PC-3 (cell line): ENCODE measurements around the gene CCT5.

Experiments
- EZH2 ChIP-seq: fragments of 300-600 bp; sonication (generic); IDR thresholded peaks from one replicate; pipeline ENCODE4 v1.6.1; 2017; ENCODE audit warnings: antibody characterized with exemption, mild to moderate bottlenecking, low read length; ENCODE audit not compliant: unreplicated experiment
- TF ChIP-seq, protein P1 (sequence below): fragments of 300-600 bp; sonication (generic); conservative IDR thresholded peaks from 2 replicates; pipeline ENCODE4 v1.5.1; 2017; ENCODE audit warnings: antibody characterized with exemption, low read depth, mild to moderate bottlenecking, low read length

DNA sequence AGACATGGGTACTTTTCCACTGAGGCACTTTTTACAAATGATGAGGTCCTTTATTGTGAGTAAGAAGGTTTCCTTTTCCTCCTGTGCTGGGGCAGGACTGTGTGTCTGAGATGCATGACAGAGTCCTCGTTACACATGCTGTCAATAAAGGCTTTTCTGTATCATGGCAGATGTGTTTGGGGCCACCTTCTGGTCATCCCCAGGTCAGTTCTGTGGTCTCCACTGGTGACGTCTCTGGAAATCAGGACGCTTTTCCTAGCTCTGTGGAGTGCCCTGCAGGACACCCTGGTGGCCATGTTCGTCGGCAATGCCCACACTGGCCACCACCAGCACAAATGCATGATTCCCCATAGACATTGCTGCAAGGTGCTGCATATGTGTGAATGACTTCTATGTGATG, 54.9 kb downstream of the CCT5 start:
- TF ChIP-seq, protein P1, sequence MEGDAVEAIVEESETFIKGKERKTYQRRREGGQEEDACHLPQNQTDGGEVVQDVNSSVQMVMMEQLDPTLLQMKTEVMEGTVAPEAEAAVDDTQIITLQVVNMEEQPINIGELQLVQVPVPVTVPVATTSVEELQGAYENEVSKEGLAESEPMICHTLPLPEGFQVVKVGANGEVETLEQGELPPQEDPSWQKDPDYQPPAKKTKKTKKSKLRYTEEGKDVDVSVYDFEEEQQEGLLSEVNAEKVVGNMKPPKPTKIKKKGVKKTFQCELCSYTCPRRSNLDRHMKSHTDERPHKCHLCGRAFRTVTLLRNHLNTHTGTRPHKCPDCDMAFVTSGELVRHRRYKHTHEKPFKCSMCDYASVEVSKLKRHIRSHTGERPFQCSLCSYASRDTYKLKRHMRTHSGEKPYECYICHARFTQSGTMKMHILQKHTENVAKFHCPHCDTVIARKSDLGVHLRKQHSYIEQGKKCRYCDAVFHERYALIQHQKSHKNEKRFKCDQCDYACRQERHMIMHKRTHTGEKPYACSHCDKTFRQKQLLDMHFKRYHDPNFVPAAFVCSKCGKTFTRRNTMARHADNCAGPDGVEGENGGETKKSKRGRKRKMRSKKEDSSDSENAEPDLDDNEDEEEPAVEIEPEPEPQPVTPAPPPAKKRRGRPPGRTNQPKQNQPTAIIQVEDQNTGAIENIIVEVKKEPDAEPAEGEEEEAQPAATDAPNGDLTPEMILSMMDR = peak; percentile 32; the same call in 1 of the 2 replicates
- no peak for TF ChIP-seq EZH2
